ENCODE measurements around the gene LST1. TPM values are rescaled to one million over a fixed set of nuclear protein-coding genes. Genes with fewer than 3 reads are reported as not detected.

Gene LST1
- total RNA-seq, 1 experiment from 2014 or later: not detected

DNA sequence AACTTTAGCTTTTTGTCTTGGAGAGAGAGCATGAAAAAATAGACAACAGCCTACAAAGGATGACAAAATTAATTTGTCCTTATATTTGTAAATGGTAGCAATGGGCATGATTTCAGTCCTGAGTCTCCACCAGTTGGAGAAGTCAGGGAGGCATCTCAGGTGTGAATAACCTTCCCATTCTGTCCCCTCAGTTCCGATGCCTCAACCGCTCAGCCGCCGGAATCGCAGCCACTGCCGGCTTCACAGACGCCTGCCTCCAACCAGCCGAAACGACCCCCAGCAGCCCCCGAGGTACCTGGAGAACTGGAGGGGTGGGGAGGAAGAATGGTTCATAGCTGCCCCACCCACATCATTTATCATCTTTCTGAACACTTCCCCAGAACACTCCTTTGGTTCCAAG, 38.0 kb downstream of the LST1 start:
- H3K27me3 ChIP-seq (ENCODE audit: low read length): no peaks in the 10 kb centered on the region
- intact Hi-C loops (cut with micrococcal nuclease): no loop called here
- ATAC-seq: no peak
- peaks cover 17% of the 10 kb centered on the region for H3K4me1 ChIP-seq (ENCODE audit: insufficient read depth, low read length)
- peaks cover 24% of the 10 kb centered on the region for H4K20me1 ChIP-seq (ENCODE audit: low read length)
- H3K27ac ChIP-seq (ENCODE audit: low read length): no peak overlapping the region
- H3K4me2 ChIP-seq (ENCODE audit: low read length): no peak overlapping the region
- POLR2A ChIA-PET (ENCODE audit: unreplicated experiment): no interaction called here
- no peaks in the 10 kb centered on the region for H3K9me3 ChIP-seq (ENCODE audit: low read length)
- CTCF ChIA-PET: no interaction called here
- H3F3A ChIP-seq (ENCODE audit: low read length, unreplicated experiment): no peaks in the 10 kb centered on the region
- H3K36me3 ChIP-seq (ENCODE audit: low read depth, low read length): peaks cover 55% of the 10 kb centered on the region
- no peak overlapping the region for H2AFZ ChIP-seq (ENCODE audit: low read length)
- DNase-seq: no peak
- BruUV-seq (replicated peaks): no TSS peak
- H3K9me2 ChIP-seq (replicated peaks; ENCODE audit: low read length): no peaks in the 10 kb centered on the region
- TF ChIP-seq EZH2 (IDR thresholded peaks at IDR 0.05; ENCODE audit: low read length, unreplicated experiment): no peak
- peaks cover 52% of the 10 kb centered on the region for H3K79me2 ChIP-seq (ENCODE audit: low read length)
- H3K9ac ChIP-seq (ENCODE audit: low read length): no peak overlapping the region
- no peak overlapping the region for H3K4me3 ChIP-seq (ENCODE audit: low read length)

DNA sequence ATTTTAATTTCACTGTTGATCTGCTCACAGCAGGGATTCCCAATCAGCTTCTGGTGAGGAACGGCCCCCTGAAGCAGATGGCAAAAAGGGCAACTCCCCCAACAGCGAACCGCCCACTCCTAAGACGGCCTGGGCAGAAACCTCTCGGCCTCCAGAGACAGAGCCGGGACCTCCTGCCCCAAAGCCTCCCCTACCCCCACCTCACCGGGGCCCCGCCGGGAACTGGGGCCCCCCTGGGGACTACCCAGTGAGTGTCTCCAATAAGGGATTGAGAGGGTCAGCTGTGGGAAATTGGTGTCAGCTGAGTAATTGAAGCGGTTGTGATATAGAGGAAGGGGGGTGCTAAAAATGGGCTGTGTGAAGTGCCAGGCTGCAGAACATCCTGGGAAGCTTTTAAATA, 40.9 kb downstream of the LST1 start:
- Histone ChIP-seq H3K9ac (ENCODE audit: low read length) (no peak overlapping the region), H3K27me3 (ENCODE audit: low read length) (no peaks in the 10 kb centered on the region), H3K27ac (ENCODE audit: low read length) (no peak overlapping the region), H3F3A (ENCODE audit: low read length, unreplicated experiment) (no peaks in the 10 kb centered on the region), H2AFZ (ENCODE audit: low read length) (no peak overlapping the region), H4K20me1 (ENCODE audit: low read length) (peaks cover 20% of the 10 kb centered on the region), H3K4me1 (ENCODE audit: insufficient read depth, low read length) (peaks cover 11% of the 10 kb centered on the region), H3K9me3 (ENCODE audit: low read length) (no peaks in the 10 kb centered on the region), H3K4me3 (ENCODE audit: low read length) (no peak overlapping the region), H3K79me2 (ENCODE audit: low read length) (peaks cover 38% of the 10 kb centered on the region), H3K9me2 (replicated peaks; ENCODE audit: low read length) (no peaks in the 10 kb centered on the region), H3K4me2 (ENCODE audit: low read length) (no peak overlapping the region), H3K36me3 (ENCODE audit: low read depth, low read length) (peaks cover 83% of the 10 kb centered on the region)
- TF ChIP-seq, protein P1, sequence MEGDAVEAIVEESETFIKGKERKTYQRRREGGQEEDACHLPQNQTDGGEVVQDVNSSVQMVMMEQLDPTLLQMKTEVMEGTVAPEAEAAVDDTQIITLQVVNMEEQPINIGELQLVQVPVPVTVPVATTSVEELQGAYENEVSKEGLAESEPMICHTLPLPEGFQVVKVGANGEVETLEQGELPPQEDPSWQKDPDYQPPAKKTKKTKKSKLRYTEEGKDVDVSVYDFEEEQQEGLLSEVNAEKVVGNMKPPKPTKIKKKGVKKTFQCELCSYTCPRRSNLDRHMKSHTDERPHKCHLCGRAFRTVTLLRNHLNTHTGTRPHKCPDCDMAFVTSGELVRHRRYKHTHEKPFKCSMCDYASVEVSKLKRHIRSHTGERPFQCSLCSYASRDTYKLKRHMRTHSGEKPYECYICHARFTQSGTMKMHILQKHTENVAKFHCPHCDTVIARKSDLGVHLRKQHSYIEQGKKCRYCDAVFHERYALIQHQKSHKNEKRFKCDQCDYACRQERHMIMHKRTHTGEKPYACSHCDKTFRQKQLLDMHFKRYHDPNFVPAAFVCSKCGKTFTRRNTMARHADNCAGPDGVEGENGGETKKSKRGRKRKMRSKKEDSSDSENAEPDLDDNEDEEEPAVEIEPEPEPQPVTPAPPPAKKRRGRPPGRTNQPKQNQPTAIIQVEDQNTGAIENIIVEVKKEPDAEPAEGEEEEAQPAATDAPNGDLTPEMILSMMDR (conservative IDR thresholded peaks at IDR 0.05; ENCODE audit: low read depth, low read length): no peak
- no peak for TF ChIP-seq EZH2 (IDR thresholded peaks at IDR 0.05; ENCODE audit: low read length, unreplicated experiment)
- TF ChIP-seq EZH2phosphoT487 (IDR thresholded peaks at IDR 0.05; ENCODE audit: borderline replicate concordance, low read length): no peak
- no peak for ATAC-seq
- BruUV-seq (replicated peaks): no TSS peak
- ChIA-PET POLR2A (ENCODE audit: unreplicated experiment) (no interaction called here), CTCF (no interaction called here)
- intact Hi-C loops (cut with micrococcal nuclease): no loop called here
- no peak for DNase-seq

DNA sequence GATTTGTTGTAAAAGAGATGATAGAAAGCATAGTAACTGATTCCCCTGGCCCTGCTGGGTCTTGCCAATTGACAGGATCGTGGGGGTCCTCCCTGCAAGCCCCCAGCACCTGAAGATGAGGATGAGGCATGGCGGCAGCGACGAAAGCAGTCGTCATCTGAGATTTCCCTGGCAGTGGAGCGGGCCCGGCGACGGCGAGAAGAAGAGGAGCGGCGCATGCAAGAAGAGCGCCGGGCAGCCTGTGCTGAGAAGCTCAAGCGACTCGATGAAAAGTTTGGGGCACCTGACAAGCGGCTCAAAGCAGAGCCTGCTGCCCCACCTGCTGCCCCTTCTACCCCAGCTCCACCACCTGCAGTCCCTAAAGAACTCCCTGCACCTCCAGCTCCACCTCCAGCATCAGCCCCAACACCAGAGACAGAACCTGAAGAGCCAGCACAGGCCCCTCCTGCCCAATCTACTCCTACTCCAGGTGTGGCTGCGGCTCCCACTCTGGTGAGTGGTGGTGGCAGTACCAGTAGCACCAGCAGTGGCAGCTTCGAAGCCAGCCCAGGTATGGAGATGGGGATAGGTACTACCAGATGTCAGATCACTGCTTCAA, 41.7 kb downstream of the LST1 start:
- H3K79me2 ChIP-seq (ENCODE audit: low read length): peaks cover 30% of the 10 kb centered on the region
- ChIA-PET CTCF (no interaction called here), POLR2A (ENCODE audit: unreplicated experiment) (no interaction called here)
- DNase-seq (no peak), ATAC-seq (no peak)
- no peaks in the 10 kb centered on the region for H3K9me3 ChIP-seq (ENCODE audit: low read length)
- peaks cover 14% of the 10 kb centered on the region for H4K20me1 ChIP-seq (ENCODE audit: low read length)
- peaks cover 91% of the 10 kb centered on the region for H3K36me3 ChIP-seq (ENCODE audit: low read depth, low read length)
- TF ChIP-seq, protein P1 (conservative IDR thresholded peaks at IDR 0.05; ENCODE audit: low read depth, low read length): no peak
- no peak for TF ChIP-seq EZH2 (IDR thresholded peaks at IDR 0.05; ENCODE audit: low read length, unreplicated experiment)
- no peak for TF ChIP-seq EZH2phosphoT487 (IDR thresholded peaks at IDR 0.05; ENCODE audit: borderline replicate concordance, low read length)
- H3K4me2 ChIP-seq (ENCODE audit: low read length): no peak overlapping the region
- intact Hi-C loops (cut with micrococcal nuclease): no loop called here
- BruUV-seq (replicated peaks): no TSS peak
- no peaks in the 10 kb centered on the region for H3F3A ChIP-seq (ENCODE audit: low read length, unreplicated experiment)
- H3K4me3 ChIP-seq (ENCODE audit: low read length): no peak overlapping the region
- H3K4me1 ChIP-seq (ENCODE audit: insufficient read depth, low read length): peaks cover 3% of the 10 kb centered on the region
- H3K27me3 ChIP-seq (ENCODE audit: low read length): no peaks in the 10 kb centered on the region
- no peaks in the 10 kb centered on the region for H3K9me2 ChIP-seq (replicated peaks; ENCODE audit: low read length)
- no peak overlapping the region for H3K9ac ChIP-seq (ENCODE audit: low read length)
- no peak overlapping the region for H3K27ac ChIP-seq (ENCODE audit: low read length)
- H2AFZ ChIP-seq (ENCODE audit: low read length): no peak overlapping the region

Measured in PC-3 (cell line).